Parathyroid adenoma (tissue), 2 donors: Measurements from ENCODE around the gene NME9.

Experiments
- H2AFZ ChIP-seq: fragments of 300-600 bp; sonication (generic); one replicate; pipeline ENCODE4 v1.7.0; 2017; ENCODE audit warnings: antibody characterized with exemption, mild to moderate bottlenecking
- H3K27ac ChIP-seq: fragments of 300-600 bp; sonication (generic); one replicate; pipeline ENCODE4 v1.7.0; 2017
- H3K27me3 ChIP-seq: fragments of 300-600 bp; sonication (generic); one replicate; pipeline ENCODE4 v1.7.0; 2017; ENCODE audit warnings: low read length; ENCODE audit not compliant: control insufficient read depth, insufficient read depth
- H3K36me3 ChIP-seq: fragments of 300-600 bp; sonication (generic); one replicate; pipeline ENCODE4 v1.7.0; 2017; ENCODE audit warnings: low read length; ENCODE audit not compliant: control insufficient read depth, insufficient read depth
- H3K4me1 ChIP-seq: fragments of 300-600 bp; sonication (generic); one replicate; pipeline ENCODE4 v1.7.0; 2017; ENCODE audit warnings: control low read depth
- H3K4me2 ChIP-seq: fragments of 300-600 bp; sonication (generic); one replicate; pipeline ENCODE4 v1.7.0; 2017; ENCODE audit warnings: low read length
- H3K4me3 ChIP-seq: fragments of 300-600 bp; sonication (generic); one replicate; pipeline ENCODE4 v1.7.0; 2017; ENCODE audit warnings: low read depth, low read length
- H3K79me2 ChIP-seq: fragments of 300-600 bp; sonication (generic); one replicate; pipeline ENCODE4 v1.7.0; 2017; ENCODE audit warnings: control low read depth
- H3K9ac ChIP-seq: fragments of 300-600 bp; sonication (generic); one replicate; pipeline ENCODE4 v1.7.0; 2017; ENCODE audit warnings: mild to moderate bottlenecking
- H3K9me3 ChIP-seq: fragments of 300-600 bp; sonication (generic); one replicate; pipeline ENCODE4 v1.7.0; 2017; ENCODE audit warnings: low read length; ENCODE audit not compliant: control insufficient read depth
- TF ChIP-seq, protein P1 (sequence below): fragments of 300-600 bp; sonication (generic); IDR thresholded peaks from one replicate; pipeline ENCODE4 v1.7.0; 2017; ENCODE audit warnings: antibody characterized with exemption, mild to moderate bottlenecking
- donor health status: primary hyperparathyroidism.

Gene NME9

DNA sequence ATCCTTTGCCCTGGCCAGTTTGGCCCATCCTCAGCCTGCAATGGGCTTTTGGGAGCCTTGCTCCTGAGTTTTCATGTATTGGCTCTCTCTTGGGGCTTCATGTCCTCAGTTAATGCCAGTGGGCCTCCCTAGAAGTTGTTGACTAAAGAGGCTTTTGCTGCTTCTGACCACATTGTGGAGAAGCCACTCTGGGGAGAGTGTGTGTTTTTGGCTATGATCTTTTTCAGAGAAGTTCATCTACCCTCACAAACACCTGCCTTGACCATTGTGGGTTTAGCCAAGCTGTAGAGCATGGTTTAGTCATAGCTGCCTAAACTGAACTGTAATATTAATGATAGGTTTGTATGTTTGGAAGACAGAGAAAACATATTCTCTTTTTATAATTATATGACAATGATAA, 24.7 kb upstream of the NME9 start:
- Histone ChIP-seq H2AFZ (no peak overlapping the region), H3K4me1 (no peaks in the 10 kb centered on the region), H3K4me3 (no peak overlapping the region), H3K27ac (no peak overlapping the region), H3K9me3 (no peaks in the 10 kb centered on the region), H3K4me2 (no peak overlapping the region), H3K79me2 (no peaks in the 10 kb centered on the region), H3K9ac (no peak overlapping the region), H3K27me3 (no peaks in the 10 kb centered on the region), H3K36me3 (no peaks in the 10 kb centered on the region)
- TF ChIP-seq, protein P1, sequence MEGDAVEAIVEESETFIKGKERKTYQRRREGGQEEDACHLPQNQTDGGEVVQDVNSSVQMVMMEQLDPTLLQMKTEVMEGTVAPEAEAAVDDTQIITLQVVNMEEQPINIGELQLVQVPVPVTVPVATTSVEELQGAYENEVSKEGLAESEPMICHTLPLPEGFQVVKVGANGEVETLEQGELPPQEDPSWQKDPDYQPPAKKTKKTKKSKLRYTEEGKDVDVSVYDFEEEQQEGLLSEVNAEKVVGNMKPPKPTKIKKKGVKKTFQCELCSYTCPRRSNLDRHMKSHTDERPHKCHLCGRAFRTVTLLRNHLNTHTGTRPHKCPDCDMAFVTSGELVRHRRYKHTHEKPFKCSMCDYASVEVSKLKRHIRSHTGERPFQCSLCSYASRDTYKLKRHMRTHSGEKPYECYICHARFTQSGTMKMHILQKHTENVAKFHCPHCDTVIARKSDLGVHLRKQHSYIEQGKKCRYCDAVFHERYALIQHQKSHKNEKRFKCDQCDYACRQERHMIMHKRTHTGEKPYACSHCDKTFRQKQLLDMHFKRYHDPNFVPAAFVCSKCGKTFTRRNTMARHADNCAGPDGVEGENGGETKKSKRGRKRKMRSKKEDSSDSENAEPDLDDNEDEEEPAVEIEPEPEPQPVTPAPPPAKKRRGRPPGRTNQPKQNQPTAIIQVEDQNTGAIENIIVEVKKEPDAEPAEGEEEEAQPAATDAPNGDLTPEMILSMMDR, result no peak

DNA sequence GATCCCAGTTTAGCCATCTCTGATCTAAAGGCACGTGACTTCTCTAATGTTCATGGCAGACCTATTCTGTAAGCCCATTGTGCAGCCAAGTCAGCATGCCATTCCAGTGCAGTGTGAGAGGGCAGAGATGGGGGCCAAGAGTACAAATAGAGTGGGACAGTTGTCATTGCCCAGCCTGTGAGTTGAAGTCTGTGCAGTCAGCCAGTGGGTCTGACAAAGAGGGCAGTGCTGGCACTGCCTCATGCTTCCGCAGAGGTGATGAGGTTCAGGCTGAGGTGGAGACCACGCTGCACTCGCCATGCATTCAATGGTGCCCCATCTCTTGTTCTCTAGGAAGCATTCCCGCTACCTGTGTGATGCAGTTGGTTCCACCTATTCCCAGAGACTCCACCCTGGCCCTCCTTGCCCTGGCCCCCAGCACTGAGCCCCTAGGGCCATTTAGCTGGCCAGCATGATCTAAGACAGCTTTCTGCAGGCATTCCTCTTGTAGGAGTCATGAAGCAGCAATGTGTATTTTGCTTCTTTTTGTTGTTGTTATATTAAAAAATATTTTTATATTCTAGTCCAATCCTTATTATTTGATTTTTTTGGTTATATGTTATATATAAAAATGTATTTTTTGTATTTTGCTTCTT, 22.4 kb upstream of the NME9 start:
- Histone ChIP-seq H3K4me3 (no peak overlapping the region), H3K4me2 (no peak overlapping the region), H3K79me2 (no peaks in the 10 kb centered on the region), H3K4me1 (no peaks in the 10 kb centered on the region), H3K36me3 (no peaks in the 10 kb centered on the region), H3K27ac (no peak overlapping the region), H3K9ac (no peak overlapping the region), H3K27me3 (no peaks in the 10 kb centered on the region), H3K9me3 (no peaks in the 10 kb centered on the region), H2AFZ (no peak overlapping the region)
- TF ChIP-seq, protein P1, result no peak

DNA sequence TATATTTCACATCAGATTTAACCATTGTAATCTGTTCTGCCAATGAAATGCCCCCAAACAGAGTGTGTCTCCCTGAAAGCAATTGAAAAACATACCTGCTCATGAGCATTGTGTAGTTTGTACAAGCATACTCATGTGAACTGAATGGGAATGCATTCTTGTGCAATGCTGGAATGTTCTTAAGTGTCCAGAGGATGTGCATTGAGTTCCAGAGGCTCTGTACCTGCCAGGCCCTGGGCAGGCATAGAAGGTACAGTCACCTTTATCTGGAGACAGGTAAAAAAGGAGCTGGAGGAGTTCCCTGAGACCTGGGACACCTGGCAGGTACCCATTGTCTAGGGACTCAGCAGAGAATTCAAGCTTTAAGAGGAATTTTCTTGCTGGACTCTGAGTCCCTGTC, 21.5 kb upstream of the NME9 start:
- TF ChIP-seq, protein P1, result no peak

DNA sequence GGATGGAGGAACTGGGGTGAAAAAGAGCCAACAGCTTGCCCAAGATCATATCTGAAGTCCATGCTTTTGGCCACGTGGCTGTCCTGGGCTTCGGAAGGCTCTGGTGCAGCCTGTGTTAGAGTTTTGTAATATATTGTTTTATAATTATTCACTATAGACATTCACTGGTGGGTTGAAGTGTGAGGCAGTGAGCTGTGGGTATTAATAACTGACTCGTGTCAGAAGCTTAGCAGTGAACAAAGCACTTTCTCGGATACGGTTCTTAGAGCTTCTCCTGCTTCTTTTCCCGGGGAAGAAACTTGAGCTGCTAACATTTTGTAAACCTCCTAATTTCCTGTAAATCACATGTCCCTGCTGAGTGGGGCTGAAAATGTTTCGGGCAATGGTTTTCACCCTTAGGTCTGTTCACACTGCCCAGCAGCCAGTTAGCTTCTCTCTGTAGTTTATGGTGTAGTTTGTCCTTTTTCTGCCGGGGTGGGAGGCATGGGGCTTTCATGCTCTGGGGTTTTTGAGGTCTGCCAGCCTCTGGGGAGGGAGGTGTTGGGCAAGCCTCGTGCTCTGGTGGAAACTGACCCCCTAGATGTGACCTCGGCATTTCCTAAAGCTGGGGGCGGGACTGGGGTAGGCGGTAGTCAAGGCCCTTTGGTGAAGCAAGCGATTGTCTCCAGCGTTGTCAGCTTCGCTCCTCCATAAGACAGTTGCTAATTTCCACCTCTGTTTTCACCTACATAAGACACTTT, 20.4 kb upstream of the NME9 start:
- Histone ChIP-seq H3K27me3 (no peaks in the 10 kb centered on the region), H3K36me3 (no peaks in the 10 kb centered on the region), H3K9ac (no peak overlapping the region), H3K4me1 (no peaks in the 10 kb centered on the region), H3K4me2 (peak overlapping the region; percentile 64), H3K4me3 (peak overlapping the region; percentile 17), H3K79me2 (no peaks in the 10 kb centered on the region), H3K9me3 (no peaks in the 10 kb centered on the region), H3K27ac (peak overlapping the region; percentile 73), H2AFZ (peak overlapping the region; percentile 96)
- TF ChIP-seq, protein P1, result no peak

More for the DNA sequence above, 21.5 kb upstream of the NME9 start:
- no peak overlapping the region for H3K4me2 ChIP-seq
- no peaks in the 10 kb centered on the region for H3K4me1 ChIP-seq
- no peak overlapping the region for H2AFZ ChIP-seq
- no peaks in the 10 kb centered on the region for H3K36me3 ChIP-seq
- H3K27ac ChIP-seq, result no peak overlapping the region
- no peak overlapping the region for H3K4me3 ChIP-seq
- no peaks in the 10 kb centered on the region for H3K9me3 ChIP-seq
- no peaks in the 10 kb centered on the region for H3K27me3 ChIP-seq
- no peaks in the 10 kb centered on the region for H3K79me2 ChIP-seq
- H3K9ac ChIP-seq, result no peak overlapping the region
